ENCODE measurements around the gene SORCS2.

DNA sequence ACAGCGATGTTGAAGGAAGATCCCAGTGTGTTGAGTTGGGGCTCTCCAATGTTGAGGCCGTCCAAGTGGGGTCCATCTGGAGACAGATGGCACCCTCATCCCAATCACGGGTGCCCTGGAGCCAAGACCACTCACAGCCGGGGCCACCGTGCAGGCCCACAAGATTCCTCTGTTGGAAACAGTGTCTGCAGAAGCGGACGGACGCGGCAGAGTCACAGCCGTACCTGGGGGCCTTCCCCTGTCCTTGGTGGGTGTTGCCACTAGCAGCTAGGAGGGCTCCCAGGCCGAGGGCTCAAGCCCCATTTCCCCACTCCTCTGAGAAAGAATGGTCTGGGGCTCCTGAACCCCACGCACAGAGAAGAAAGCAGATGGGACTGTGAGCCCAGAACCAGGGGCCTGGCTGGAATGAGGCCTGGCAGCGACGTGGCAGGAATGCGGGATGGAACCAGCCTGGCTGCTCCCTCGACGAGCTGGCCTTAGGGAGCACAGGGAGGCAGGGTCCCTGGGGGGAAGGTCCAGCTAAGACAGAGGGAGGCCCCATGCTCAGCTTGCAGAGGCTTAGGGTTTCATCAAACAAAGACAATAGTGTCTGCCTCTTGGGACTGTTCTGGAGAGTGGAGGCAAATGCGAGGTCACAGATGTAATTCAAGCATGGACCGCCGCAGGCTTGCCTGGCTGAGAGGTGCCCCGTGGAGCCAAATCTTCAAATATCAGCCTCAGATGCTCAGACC, 518.4 kb downstream of the SORCS2 start:
- TF ChIP-seq, protein P1, sequence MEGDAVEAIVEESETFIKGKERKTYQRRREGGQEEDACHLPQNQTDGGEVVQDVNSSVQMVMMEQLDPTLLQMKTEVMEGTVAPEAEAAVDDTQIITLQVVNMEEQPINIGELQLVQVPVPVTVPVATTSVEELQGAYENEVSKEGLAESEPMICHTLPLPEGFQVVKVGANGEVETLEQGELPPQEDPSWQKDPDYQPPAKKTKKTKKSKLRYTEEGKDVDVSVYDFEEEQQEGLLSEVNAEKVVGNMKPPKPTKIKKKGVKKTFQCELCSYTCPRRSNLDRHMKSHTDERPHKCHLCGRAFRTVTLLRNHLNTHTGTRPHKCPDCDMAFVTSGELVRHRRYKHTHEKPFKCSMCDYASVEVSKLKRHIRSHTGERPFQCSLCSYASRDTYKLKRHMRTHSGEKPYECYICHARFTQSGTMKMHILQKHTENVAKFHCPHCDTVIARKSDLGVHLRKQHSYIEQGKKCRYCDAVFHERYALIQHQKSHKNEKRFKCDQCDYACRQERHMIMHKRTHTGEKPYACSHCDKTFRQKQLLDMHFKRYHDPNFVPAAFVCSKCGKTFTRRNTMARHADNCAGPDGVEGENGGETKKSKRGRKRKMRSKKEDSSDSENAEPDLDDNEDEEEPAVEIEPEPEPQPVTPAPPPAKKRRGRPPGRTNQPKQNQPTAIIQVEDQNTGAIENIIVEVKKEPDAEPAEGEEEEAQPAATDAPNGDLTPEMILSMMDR (IDR thresholded peaks at IDR 0.05): no peak
- TF ChIP-seq POLR2AphosphoS5 (IDR thresholded peaks at IDR 0.05): no peak
- TF ChIP-seq POLR2A (IDR thresholded peaks at IDR 0.05): no peak

All from breast epithelium (tissue), 3 donors.